SK-N-SH treated with all-trans-retinoic acid at 6 μM for 48 hours (cell line): ENCODE results near the gene PCDHGA1.

Experiments
- ARNTL ChIP-seq: fragments of 450-650 bp; formaldehyde crosslinking; IDR thresholded peaks from 2 replicates; pipeline ENCODE4 v1.5.0; 2020; ENCODE audit warnings: low read depth, mild to moderate bottlenecking, moderate library complexity, borderline replicate concordance
- BACH2 ChIP-seq: fragments of 250-450 bp; sonication (Bioruptor Pico); IDR thresholded peaks from 2 replicates; pipeline ENCODE4 v1.9.0; 2021; ENCODE audit warnings: mild to moderate bottlenecking, borderline replicate concordance
- ESRRG ChIP-seq: fragments of 250-450 bp; sonication (Bioruptor Pico); IDR thresholded peaks from 2 replicates; pipeline ENCODE4 v1.6.1; 2021; ENCODE audit warnings: mild to moderate bottlenecking
- PATZ1 ChIP-seq: fragments of 250-450 bp; sonication (Bioruptor Pico); IDR thresholded peaks from 2 replicates; pipeline ENCODE4 v1.8.0; 2020; ENCODE audit warnings: mild to moderate bottlenecking, moderate library complexity, borderline replicate concordance
- SNAI2 ChIP-seq: fragments of 250-450 bp; sonication (Bioruptor Pico); IDR thresholded peaks from 2 replicates; pipeline ENCODE4 v1.5.0; 2020; ENCODE audit warnings: mild to moderate bottlenecking, moderate library complexity
- TSHZ2 ChIP-seq: fragments of 250-450 bp; sonication (Bioruptor Pico); IDR thresholded peaks from 2 replicates; pipeline ENCODE4 v1.5.0; 2020; ENCODE audit warnings: mild to moderate bottlenecking, moderate library complexity
- ZC3H10 ChIP-seq: fragments of 250-450 bp; sonication (Bioruptor Pico); IDR thresholded peaks from 2 replicates; pipeline ENCODE4 v1.5.1; 2021; ENCODE audit warnings: mild to moderate bottlenecking, moderate library complexity
- ZFP30 ChIP-seq: fragments of 450-650 bp; formaldehyde crosslinking; IDR thresholded peaks from 2 replicates; pipeline ENCODE4 v1.5.0; 2022; ENCODE audit warnings: mild to moderate bottlenecking, moderate library complexity
- ZNF565 ChIP-seq: fragments of 450-650 bp; formaldehyde crosslinking; conservative IDR thresholded peaks from 2 replicates; pipeline ENCODE4 v1.5.0; 2020; ENCODE audit warnings: low read depth, mild to moderate bottlenecking, moderate library complexity
- ZNF70 ChIP-seq: fragments of 450-650 bp; formaldehyde crosslinking; IDR thresholded peaks from 2 replicates; pipeline ENCODE4 v1.5.0; 2020; ENCODE audit warnings: mild to moderate bottlenecking, moderate library complexity

GRCh38 chr5:141529873-141530272, 199.6 kb downstream of the PCDHGA1 start:
- TF ChIP-seq ZC3H10 (CRISPR knock-in tag) (no peak), BACH2 (no peak), PATZ1 (CRISPR knock-in tag) (no peak), ZFP30 (no peak), SNAI2 (no peak), TSHZ2 (CRISPR knock-in tag) (no peak), ARNTL (CRISPR knock-in tag) (no peak), ZNF565 (CRISPR knock-in tag) (no peak), ZNF70 (no peak), ESRRG (no peak)
